Chondrocyte (in vitro differentiated cells): ENCODE measurements around the gene FILIP1. TPM values are rescaled to one million over a fixed set of nuclear protein-coding genes. Genes with fewer than 3 reads are reported as not detected.

Source experiments
- DNase-seq: peaks from one replicate; pipeline ENCODE4 v3.0.0; 2021; ENCODE audit warnings: mixed read lengths, low spot score
- H3K27ac Mint-ChIP-seq: one replicate; pipeline ENCODE4 v1.8.0; 2021; ENCODE audit warnings: mild to moderate bottlenecking, moderate library complexity, mixed read lengths; ENCODE audit not compliant: unreplicated experiment
- H3K27me3 Mint-ChIP-seq: 2 replicates; pipeline ENCODE4 v1.8.0; 2021; ENCODE audit warnings: low read depth, mixed read lengths
- H3K36me3 Mint-ChIP-seq: 2 replicates; pipeline ENCODE4 v1.8.0; 2021; ENCODE audit warnings: low read depth, mixed read lengths
- H3K4me1 Mint-ChIP-seq: 2 replicates; pipeline ENCODE4 v1.8.0; 2021; ENCODE audit warnings: low read depth, mild to moderate bottlenecking, mixed read lengths
- H3K4me3 Mint-ChIP-seq: one replicate; pipeline ENCODE4 v1.8.0; 2021; ENCODE audit warnings: mild to moderate bottlenecking, moderate library complexity, mixed read lengths; ENCODE audit not compliant: unreplicated experiment
- H3K9me3 Mint-ChIP-seq: 2 replicates; pipeline ENCODE4 v1.8.0; 2021; ENCODE audit warnings: low read depth, mixed read lengths
- CTCF ChIP-seq: fragments of 200-600 bp; sonication (generic); IDR thresholded peaks from 2 replicates; pipeline ENCODE4 v1.5.0; 2021; ENCODE audit warnings: antibody characterized with exemption, mild to moderate bottlenecking, moderate library complexity
- total RNA-seq: library from RNA; stranded (reverse); gene quantifications from 3 replicates; pipeline ENCODE4 v1.2.1, GENCODE V29; 2021

Gene FILIP1
- total RNA-seq, 1 donor from 2014 or later, result 7.0 TPM

GRCh38 chr6:75281653-75282052 is 211.9 kb downstream of the FILIP1 start:
- no peaks in the 10 kb centered on the region for H3K9me3 Mint-ChIP-seq
- peak overlapping the region; percentile 32 for H3K27ac Mint-ChIP-seq
- DNase-seq, result no peak
- no peak for TF ChIP-seq CTCF
- H3K4me1 Mint-ChIP-seq, result peaks cover 55% of the 10 kb centered on the region
- peak overlapping the region; percentile 50 for H3K4me3 Mint-ChIP-seq
- H3K27me3 Mint-ChIP-seq, result no peaks in the 10 kb centered on the region
- no peaks in the 10 kb centered on the region for H3K36me3 Mint-ChIP-seq

- no peaks in the 10 kb centered on the region for H3K9me3 Mint-ChIP-seq
- TF ChIP-seq CTCF, result no peak
- H3K4me3 Mint-ChIP-seq, result peak overlapping the region; percentile 14
- H3K27ac Mint-ChIP-seq, result peak overlapping the region; percentile 57
- DNase-seq, result no peak
- H3K4me1 Mint-ChIP-seq, result peaks cover 62% of the 10 kb centered on the region
- H3K36me3 Mint-ChIP-seq, result no peaks in the 10 kb centered on the region
- H3K27me3 Mint-ChIP-seq, result no peaks in the 10 kb centered on the region
These were observed 213.3 kb downstream of the FILIP1 start for GRCh38 chr6:75280131-75280855.

- Mint-ChIP-seq H3K36me3 (peaks cover 1% of the 10 kb centered on the region), H3K4me3 (no peak overlapping the region), H3K27me3 (no peaks in the 10 kb centered on the region), H3K9me3 (no peaks in the 10 kb centered on the region), H3K4me1 (peaks cover 69% of the 10 kb centered on the region), H3K27ac (no peak overlapping the region)
- no peak for TF ChIP-seq CTCF
- no peak for DNase-seq
These were observed 214.2 kb downstream of the FILIP1 start for GRCh38 chr6:75279418-75279817.

- no peaks in the 10 kb centered on the region for H3K27me3 Mint-ChIP-seq
- H3K9me3 Mint-ChIP-seq, result no peaks in the 10 kb centered on the region
- H3K4me1 Mint-ChIP-seq, result peaks cover 77% of the 10 kb centered on the region
- TF ChIP-seq CTCF, result no peak
- no peak for DNase-seq
- no peak overlapping the region for H3K4me3 Mint-ChIP-seq
- peaks cover 1% of the 10 kb centered on the region for H3K36me3 Mint-ChIP-seq
- H3K27ac Mint-ChIP-seq, result peak overlapping the region; percentile 14
These were observed 215.0 kb downstream of the FILIP1 start for GRCh38 chr6:75278474-75279077.

- no peak for DNase-seq
- no peak overlapping the region for H3K4me3 Mint-ChIP-seq
- H3K9me3 Mint-ChIP-seq, result peaks cover 8% of the 10 kb centered on the region
- no peaks in the 10 kb centered on the region for H3K27me3 Mint-ChIP-seq
- peaks cover 70% of the 10 kb centered on the region for H3K4me1 Mint-ChIP-seq
- peaks cover 14% of the 10 kb centered on the region for H3K36me3 Mint-ChIP-seq
- peak overlapping the region; percentile 72 for H3K27ac Mint-ChIP-seq
- TF ChIP-seq CTCF, result no peak
These were observed 218.5 kb downstream of the FILIP1 start for GRCh38 chr6:75275067-75275466.
